Neural progenitor cell (in vitro differentiated cells): ENCODE results near the gene PRSS8.

ENCODE experiments used
- EZH2 ChIP-seq: fragments of 200-600 bp; sonication (generic); IDR thresholded peaks from 2 replicates; pipeline ENCODE4 v1.6.1; 2017; ENCODE audit warnings: antibody characterized with exemption, mild to moderate bottlenecking, moderate library complexity
- EZH2phosphoT487 ChIP-seq: fragments of 200-600 bp; sonication (generic); IDR thresholded peaks from 2 replicates; pipeline ENCODE4 v1.6.1; 2017; ENCODE audit warnings: antibody characterized with exemption
- TF ChIP-seq, protein P1 (sequence below): fragments of 200-600 bp; sonication (generic); IDR thresholded peaks from 2 replicates; pipeline ENCODE4 v1.5.1; 2017; ENCODE audit warnings: antibody characterized with exemption, mild to moderate bottlenecking

DNA sequence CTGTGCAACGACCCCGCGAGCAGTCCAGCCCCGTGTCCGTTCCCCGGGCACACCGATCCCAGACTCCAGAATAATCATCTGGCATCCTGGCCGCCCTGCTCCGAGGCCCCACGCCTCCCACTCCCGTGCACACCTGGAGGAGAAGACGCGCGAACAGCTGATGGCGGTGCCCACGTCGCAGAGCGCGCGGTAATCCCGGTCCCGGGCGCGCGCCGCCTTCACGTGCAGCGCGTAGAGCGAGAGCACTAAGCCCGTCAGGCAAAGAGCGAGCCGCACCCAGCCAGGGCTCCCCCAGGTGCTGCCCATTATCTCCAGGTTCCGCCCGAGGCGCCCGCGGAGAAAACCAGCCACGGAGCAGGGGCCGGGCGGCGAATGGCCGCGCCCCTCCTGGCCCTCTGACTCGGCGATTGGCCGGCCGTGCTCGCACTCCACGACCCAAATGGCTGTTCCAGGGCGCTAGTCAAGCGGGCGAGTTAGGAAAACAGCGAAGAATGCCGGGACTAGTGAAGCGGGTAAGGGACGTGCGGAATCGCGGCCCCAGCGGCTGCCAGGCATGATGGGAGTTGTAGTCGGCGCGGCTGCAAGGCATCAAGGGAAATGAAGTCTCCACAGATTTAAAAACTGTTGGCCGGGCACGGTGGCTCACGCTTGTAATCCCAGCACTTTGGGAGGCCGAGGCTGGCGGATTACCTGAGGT lies 41.0 kb downstream of the PRSS8 start, which contains the start of gene VKORC1:
- TF ChIP-seq, protein P1, sequence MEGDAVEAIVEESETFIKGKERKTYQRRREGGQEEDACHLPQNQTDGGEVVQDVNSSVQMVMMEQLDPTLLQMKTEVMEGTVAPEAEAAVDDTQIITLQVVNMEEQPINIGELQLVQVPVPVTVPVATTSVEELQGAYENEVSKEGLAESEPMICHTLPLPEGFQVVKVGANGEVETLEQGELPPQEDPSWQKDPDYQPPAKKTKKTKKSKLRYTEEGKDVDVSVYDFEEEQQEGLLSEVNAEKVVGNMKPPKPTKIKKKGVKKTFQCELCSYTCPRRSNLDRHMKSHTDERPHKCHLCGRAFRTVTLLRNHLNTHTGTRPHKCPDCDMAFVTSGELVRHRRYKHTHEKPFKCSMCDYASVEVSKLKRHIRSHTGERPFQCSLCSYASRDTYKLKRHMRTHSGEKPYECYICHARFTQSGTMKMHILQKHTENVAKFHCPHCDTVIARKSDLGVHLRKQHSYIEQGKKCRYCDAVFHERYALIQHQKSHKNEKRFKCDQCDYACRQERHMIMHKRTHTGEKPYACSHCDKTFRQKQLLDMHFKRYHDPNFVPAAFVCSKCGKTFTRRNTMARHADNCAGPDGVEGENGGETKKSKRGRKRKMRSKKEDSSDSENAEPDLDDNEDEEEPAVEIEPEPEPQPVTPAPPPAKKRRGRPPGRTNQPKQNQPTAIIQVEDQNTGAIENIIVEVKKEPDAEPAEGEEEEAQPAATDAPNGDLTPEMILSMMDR, result no peak
- TF ChIP-seq EZH2phosphoT487 (no peak), EZH2 (no peak)
